Measurements from ENCODE around the gene LUZP4.
"Not testable (repeated sequence)": the region's sequence is repeated elsewhere in the genome, so short reads cannot be mapped to it uniquely, and the experiment has no call there.

The LUZP4 gene

DNA sequence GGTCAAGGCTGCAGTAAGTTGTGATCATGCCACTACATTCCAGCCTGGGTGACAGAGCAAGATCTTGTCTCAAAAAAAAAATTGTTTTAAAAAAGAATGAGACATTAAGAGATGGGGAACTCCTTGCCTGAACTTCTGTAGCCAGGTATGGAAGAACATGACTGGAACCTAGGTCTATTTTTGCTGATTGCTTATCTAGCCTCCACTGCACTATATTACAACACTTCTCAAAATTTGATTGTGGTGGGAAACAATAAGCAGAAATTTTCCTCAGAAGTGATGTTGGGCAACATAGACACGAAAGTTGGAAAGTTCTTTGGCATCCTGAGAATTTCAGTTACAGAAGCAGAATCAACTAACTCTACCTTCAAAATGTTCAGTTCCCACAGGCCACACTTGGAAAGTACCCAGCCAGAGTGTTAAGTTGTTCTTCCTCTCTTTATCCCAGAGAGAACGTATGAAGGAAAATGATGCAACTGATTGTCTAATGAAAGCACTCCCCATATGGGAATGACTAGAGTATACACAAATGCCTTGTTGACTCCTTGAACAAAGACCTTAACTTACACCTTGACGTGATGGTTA, 50.0 kb downstream of the LUZP4 start:
- DNase-seq, result peak; percentile 0

DNA sequence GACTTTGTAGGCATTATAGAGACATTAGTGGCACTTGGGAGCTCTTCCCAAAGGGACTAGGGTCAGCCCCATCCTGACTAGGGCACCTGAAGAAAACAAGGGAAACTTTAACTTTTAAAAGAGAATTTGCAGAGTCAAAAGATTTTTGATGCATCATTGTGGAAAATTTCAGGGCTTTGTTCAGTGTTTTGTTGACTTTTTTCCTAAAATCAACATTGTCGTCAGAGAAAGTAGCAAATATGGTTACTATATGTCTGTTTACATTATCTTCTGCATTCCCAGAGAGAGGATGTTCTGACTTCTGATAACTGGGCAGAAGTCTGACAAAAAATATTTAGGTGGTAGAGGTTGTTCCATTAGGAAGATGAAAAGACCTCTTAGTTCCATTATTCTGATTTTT, 51.9 kb downstream of the LUZP4 start:
- DNase-seq, result no peak

DNA sequence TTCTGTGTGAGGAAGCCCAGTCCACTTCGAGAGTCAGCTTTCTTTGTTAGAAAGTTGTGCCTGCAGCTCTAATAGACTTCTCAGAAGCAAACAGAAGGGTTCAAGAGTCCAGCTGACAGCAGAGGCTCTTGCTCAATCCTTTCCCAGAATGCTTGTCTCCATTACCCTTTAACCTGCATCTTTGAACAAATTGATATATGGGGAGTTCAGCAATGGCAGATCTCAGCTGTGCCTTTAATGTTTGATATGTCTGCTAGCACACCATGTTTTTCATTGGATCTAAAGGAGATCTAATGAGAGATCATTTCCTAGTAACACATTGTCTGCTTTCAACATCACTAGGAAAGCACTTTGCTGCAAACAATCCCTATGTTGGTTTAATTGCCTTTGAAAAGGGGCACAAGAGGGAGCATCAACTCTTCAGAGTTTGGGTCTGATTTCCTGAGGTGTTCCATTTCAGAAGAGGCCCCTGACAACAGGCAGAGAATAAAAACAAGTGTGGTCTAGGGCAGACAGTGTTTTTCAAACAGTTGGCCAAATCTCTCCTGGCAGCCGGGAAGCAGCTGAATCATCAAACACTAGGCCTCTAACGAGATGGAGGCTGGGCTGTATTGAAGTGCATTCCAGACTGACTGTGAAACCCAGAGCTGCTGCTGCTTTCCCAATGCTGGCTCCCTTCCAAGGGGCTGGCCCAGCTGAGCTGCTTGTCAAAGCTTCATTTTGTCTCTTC, 55.5 kb downstream of the LUZP4 start:
- peak; percentile 0 for DNase-seq

DNA sequence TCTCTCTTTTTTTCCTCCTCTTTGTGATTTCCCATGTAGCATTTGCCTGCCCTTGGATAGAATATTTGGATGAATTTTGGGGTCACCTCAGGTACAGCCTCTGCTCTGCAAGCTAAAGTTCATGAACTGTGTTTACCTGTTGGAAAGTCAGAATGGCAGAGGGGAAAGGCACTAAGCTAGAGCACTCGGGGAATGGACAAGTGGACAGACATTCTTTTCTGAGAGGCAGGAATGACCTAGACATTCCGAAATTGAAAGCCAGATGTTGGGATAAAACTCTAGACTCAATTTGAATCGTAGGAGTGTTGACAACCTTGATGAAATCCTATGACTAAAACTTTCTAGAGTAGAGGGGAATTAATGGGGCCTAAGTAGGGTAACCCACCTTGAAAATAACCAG, 56.1 kb downstream of the LUZP4 start:
- DNase-seq, result no peak

DNA sequence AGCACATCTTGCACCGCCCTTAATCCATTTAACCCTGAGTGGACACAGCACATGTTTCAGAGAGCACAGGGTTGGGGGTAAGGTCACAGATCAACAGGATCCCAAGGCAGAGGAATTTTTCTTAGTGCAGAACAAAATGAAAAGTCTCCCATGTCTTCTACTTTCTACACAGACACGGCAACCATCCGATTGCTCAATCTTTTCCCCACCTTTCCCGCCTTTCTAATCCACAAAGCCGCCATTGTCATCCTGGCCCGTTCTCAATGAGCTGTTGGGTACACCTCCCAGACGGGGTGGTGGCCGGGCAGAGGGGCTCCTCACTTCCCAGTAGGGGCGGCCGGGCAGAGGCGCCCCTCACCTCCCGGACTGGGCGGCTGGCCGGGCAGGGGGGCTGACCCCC, 57.2 kb downstream of the LUZP4 start:
- not testable (repeated sequence) for DNase-seq

DNA sequence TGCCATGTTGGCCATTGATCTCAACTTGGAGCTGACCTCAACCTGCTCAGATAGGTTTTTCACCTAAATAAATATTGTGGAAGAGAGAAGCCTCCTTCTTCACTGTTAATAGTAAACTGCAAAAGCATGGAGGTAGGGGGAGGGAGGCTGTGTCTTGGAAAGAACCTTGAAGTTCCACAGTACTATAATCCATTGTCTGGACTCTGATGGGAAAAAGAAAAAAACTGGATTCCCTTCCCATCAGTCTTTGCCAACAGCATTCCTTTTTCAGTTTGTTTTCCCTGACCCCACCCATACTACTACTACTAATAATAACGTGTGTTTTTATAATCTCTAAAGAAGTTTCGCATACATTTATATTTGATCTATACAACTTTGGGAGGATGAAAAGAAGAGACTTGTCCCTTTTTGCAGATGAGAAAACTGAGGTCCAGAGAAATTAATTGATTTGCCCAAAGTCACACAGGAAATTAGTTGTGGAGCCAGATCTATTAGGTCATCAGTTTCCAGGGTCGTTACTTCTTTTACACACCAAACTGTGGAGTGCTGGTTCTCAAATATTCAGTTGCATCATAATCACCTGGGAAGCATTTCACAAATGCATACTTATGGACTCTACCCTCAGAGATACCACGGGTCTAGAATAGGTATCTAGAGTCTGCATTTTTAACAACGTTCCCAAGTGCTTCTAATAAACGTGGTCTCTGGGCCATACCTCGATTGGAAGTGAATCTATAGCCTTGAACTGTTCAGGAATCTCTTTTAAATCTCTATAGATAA, 59.1 kb downstream of the LUZP4 start:
- no peak for DNase-seq

DNA sequence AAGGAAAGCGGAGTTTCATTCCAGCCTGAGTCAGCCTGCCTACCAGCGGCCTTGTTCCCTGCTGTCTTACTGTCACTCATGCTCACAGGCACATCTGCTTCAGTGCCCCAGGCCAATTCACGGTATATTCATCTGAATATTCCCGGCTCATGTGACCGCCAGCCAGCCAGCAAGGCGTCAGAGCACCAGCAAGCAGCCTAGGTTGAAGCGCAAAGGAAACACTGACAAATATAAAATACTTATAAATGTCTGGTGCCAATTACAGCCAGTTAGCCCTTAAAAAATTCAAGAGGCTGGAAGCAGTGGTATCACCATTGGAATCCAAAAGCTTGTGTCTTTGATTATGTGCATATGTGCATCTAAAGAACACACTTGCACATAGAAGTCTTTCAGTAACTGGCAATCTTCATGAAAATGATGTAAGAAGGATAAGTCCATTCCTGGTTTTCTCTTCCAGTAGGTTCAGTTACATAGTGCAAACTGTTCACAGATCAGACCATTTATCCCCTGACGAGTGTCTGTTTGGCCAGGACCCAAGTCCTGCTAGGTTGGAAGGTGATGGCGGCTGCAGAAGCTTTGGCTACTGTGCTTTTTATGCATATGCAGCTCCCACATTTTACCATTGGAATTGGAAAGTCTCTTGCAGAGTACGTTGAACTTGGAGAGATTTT, 61.3 kb downstream of the LUZP4 start:
- DNase-seq, result no peak

DNA sequence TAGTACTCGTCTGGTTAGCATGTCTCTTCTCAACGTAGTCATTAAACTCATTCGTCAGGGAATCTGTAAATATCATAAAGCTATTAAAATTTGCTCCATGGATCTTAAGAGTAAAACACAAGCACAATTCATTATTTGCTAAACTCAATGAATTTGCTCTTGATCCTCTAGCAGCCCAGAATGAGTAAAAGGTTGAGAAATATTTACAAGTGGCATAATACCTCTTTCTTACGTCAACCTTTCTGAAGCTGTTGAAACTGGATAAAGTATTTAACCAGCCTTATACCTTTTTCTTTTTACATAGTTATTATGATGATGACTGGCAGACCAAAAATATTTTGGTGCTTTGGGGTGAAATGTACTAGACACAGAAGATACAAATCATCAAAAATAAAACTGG, 66.9 kb downstream of the LUZP4 start:
- DNase-seq, result no peak

Measured in inflammatory macrophage treated with lipopolysaccharide for 4 hours (primary cell).